NOMO-1 (cell line): ENCODE results near the gene MAMDC2.
A peak's percentile ranks its signal among the peaks of the same experiment; 100 is the strongest.

ENCODE experiments used
- DNase-seq, 2 experiments: peaks; one replicate each; lab custom pipeline; 2025; ENCODE audit not compliant: unreplicated experiment in 2 of 2; lab: John Stamatoyannopoulos, UW

Gene MAMDC2

GRCh38 chr9:70060883-70061507 lies 17.3 kb downstream of the MAMDC2 start:
- peak in 1 of 2 experiments; percentile 4 for DNase-seq

- no peak for DNase-seq
These were observed 18.1 kb downstream of the MAMDC2 start for GRCh38 chr9:70061776-70062175.

- no peak for DNase-seq
These were observed 20.8 kb downstream of the MAMDC2 start for GRCh38 chr9:70064496-70064895.

- no peak for DNase-seq
These were observed 21.9 kb downstream of the MAMDC2 start for GRCh38 chr9:70065572-70065971.

DNA sequence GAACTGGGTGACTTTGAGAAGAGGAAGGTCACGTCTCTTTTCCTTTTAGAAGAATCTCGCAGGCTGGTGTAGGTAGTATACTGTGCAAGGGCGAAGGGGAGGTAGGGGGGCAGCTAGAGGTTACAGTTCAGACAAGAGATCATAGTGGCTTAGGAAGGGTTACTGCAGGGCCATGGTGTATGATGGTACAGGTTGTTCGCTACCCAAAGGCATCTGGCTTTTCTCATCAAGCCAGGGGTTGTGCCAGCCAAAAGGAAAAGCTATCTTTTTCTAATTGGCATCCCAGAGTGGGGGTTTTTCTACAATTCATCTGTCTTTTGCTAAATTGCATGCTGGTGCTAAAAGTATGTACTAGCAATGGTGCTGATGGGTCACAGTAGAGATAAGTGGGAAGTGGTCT lies 22.8 kb downstream of the MAMDC2 start:
- DNase-seq = no peak

DNA sequence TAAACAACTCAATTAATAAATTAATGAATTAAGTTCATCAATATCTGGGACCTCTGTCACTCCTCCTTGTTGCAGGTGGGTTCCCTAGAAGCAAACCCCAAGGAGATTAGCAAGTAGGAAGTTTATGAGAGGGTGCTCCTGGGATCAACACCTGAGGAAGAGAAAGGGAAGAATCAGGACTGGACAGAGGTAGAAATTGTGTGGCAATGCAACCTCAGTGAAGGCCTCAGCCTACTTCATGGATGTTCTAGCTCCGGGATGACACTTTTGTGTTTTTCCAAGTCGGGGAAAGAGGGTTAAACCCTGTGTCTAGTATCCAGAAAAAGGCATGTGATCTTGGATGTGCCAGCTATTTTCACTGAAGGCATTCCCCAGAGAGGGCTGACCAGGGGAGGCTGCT lies 23.2 kb downstream of the MAMDC2 start:
- no peak for DNase-seq

DNA sequence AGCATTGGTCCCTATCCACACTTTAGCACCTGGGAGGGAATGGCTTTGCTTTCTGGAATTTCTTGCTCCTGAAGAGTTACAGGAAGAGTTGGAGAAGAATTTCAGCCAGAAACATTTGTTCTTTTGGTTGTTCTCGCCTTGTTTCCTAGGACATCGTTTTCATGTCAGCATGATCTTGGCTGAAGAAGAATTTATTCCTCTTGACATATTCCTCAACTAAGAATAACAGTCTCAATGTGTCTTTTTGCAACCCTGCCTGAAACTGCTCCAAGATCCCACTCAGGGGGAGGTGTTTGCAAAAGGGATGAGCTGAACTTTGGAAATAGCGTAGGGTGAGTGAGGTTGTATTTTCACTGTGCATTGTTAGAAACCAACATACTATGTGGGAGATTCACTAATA lies 26.1 kb downstream of the MAMDC2 start:
- DNase-seq = no peak

DNA sequence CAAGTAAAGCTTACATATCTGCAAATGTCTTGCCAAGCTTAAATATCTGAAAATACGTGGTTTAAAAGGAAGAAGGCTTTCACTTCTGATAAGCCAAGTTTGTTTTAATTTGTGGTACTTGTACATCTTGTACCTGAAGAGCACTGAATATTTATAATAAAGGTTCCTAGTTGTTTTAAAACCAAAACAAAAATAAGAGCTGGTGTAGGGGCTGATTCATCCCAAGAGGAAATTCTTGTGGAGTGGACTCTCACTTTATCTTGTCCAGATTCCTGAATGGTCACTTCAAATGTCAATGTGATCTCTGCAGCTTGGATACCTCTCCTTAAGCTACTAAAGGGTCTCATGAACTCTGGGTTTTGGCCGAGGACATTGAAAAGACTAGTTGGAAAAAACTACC lies 29.5 kb downstream of the MAMDC2 start:
- no peak for DNase-seq

DNA sequence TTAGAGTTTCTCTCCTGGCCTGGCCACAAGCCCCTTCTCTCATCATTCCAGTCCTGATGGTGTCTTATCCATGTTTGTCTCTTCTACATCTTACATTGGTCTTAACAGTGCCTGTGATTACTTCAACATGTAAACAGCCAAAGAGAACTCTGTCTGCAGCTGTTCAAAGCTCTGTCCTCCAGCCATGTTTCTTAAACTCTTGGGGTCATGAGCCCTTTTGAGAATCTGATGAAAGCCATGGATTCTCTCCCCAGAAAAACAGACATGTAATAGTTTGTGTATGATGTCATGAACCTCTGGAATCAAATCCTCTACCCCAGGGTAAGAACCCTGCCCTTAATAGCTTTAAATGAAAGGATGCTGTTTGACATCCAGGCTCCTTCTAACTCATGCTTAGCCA lies 30.1 kb downstream of the MAMDC2 start:
- no peak for DNase-seq

DNA sequence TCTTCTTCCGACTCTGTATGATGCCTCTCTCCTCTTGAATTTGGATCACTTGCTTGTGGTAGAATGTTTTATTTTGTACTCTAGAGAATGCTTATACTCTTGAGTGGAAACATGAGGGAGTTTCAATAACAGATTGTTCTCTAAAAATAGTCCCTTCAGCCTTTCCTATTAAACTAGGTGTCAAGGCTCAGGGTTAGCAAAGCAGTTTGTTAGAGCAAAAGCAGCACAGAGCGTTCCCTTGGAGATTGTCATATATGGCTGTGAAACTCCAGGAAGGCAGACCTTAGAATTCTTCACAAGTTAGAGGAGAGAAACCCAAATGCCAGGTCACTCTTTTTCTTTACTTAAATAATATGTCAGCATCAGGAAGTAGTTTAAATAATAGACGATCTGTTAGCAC lies 33.0 kb downstream of the MAMDC2 start:
- no peak for DNase-seq

DNA sequence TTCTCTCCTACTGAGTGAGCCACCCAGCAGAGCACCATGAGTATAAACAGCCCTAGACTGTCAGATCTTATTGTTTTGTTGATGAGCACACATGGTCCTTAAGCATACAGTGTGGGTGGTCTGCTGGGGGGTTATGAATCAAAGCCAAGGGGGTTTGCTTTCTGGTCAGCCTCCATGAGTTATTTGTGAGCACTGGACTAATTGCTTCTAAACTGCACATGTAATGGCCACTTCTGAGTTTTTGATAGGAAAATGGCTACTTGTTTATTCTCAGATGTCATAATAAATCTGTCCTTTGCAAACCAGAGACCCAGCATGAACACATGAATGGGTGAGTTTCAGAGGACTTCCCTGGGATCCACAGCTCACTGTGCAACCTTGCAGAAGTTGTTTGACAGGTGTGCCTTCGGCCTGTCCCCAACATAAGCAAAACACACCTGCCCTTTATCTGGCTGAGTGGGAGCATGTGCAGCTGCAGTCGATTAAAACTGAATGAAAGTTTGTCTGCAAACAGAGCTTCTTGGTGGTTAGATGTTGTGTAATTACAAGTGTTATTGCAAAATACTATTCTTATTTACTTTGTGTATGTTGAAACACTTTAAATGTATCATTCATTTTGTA lies 35.9 kb downstream of the MAMDC2 start:
- DNase-seq = peak in 1 of 2 experiments; percentile 6

GRCh38 chr9:70080481-70081119 lies 37.0 kb downstream of the MAMDC2 start:
- peak in 1 of 2 experiments; percentile 4 for DNase-seq

DNA sequence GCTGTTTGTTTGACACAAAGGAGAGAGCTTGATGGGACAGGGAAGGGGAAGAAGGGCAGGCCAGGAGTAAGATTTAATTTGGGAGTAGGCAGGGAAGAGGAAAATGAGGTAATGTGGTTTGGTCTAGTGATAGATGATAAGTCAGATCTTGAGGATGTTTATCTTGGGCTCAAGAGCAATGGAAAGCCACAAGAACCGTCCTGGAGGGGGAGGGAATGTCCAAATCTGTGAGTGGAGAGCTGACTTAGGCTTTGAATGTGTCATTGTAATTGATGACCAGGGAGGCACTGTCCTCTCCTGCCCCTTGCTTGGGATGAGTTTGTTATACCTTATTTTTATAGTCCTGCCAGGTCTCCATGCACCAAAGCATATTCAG lies 37.5 kb downstream of the MAMDC2 start:
- DNase-seq = no peak

GRCh38 chr9:70083429-70083828 lies 39.8 kb downstream of the MAMDC2 start:
- DNase-seq = no peak

- no peak for DNase-seq
These were observed 41.6 kb downstream of the MAMDC2 start for GRCh38 chr9:70085241-70085640.

DNA sequence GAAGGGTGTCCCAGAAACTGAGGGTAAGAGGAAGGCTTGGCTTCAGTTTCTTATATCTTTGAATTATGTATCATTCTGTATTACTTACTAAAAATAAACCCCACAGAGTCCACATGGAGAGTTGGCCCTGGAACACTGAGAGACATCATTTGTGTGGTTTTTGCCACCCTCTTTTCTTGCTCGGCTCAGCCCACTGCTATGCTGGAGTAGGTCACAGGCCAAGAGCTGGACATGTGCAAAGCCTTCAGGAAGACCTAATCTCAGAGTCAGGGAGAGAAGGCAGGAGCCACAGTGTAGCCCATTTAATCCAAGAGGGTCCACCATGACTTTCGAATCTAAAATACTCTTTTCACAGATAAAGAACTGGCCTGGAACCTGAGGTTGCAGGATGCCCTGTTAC lies 47.5 kb downstream of the MAMDC2 start:
- no peak for DNase-seq

DNA sequence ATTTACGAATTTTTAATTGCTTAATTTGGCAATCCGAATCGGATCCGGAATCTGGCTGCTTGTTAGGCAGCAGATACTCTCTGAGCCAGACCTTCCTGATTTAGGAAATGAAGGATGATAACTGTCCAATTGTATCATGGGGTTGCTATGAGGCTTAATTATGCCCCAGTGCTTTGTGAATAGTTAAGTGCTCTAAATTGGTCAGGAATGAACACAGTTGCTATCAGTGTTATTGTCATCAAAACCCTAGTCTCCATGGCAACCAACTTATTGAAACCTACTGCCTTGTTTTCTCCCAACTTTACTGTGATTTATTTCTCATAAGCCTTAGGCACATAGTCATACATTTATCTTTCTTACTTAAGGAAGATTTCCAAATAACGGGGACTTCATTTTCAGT lies 47.9 kb downstream of the MAMDC2 start:
- no peak for DNase-seq

- DNase-seq = no peak
These were observed 48.5 kb downstream of the MAMDC2 start for GRCh38 chr9:70092190-70092589.

GRCh38 chr9:70093095-70093494 lies 49.4 kb downstream of the MAMDC2 start:
- no peak for DNase-seq

GRCh38 chr9:70093944-70094343 lies 50.3 kb downstream of the MAMDC2 start:
- no peak for DNase-seq

DNA sequence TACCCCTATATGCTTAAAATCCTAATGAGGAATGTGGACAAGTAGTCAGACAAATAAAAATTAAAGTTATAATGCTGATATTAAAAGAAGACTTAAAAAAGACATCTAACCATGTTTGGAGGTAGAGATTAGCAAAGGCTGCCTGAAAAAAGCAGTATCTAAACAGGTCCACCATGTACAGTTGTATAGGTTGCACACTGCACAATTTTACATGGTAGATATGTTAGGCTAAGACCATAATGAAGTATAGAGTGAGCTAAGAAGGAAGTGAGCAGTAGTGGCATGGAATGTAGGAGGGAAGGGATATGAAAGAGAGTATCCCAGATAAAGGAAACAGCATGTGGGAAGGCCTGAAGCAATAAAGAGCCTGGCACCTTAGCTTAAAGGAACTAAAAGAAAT lies 51.1 kb downstream of the MAMDC2 start:
- DNase-seq = no peak

DNA sequence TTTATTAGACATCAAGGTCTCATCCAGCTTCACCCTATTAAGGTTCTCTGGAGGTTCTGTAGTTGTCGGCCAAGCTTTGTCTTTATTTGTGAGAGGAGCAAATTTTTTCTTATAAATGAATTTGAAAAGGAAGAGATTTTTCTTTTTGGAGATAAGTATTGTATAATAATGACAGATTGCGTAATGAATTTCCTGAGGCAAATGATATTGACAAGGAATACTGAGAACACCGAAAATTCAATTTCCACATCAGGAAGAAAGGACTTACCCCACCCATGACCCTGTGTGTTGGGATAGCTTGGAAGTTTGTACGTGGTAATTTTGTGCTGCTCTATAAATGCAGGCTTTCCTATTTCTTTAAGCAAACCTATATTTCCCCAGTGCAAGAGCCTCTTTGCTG lies 53.5 kb downstream of the MAMDC2 start:
- no peak for DNase-seq
